Fibroblast of the aortic adventitia (primary cell): ENCODE results near the gene GALR1. TPM values are rescaled to one million over a fixed set of nuclear protein-coding genes. Genes with fewer than 3 reads are reported as not detected.
A peak's percentile ranks its signal among the peaks of the same experiment; 100 is the strongest.

Experiments
- DNase-seq: peaks from one replicate; pipeline ENCODE4 v3.0.0-alpha.2; 2010; ENCODE audit warnings: low read depth
- H3K4me3 ChIP-seq: 2 replicates; pipeline ENCODE4 v1.5.1; 2011; ENCODE audit warnings: low read depth, mild to moderate bottlenecking, control low read depth, low read length, moderate library complexity
- total RNA-seq: library from RNA; depleted of rRNA; stranded (reverse); fragments of >200 nt; gene quantifications from 2 replicates; pipeline ENCODE4 v1.2.3, GENCODE V29; 2012; ENCODE audit warnings: low replicate concordance
- TF ChIP-seq, protein P1 (sequence below): IDR thresholded peaks from 2 replicates; pipeline ENCODE4 v1.5.1; 2011; ENCODE audit warnings: mild to moderate bottlenecking, low read length, control low read depth, inconsistent platforms; ENCODE audit not compliant: insufficient read depth

Gene GALR1, protein sequence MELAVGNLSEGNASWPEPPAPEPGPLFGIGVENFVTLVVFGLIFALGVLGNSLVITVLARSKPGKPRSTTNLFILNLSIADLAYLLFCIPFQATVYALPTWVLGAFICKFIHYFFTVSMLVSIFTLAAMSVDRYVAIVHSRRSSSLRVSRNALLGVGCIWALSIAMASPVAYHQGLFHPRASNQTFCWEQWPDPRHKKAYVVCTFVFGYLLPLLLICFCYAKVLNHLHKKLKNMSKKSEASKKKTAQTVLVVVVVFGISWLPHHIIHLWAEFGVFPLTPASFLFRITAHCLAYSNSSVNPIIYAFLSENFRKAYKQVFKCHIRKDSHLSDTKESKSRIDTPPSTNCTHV
- under 0.01 TPM in 1 of 2 replicates, not detected in the other for total RNA-seq

DNA sequence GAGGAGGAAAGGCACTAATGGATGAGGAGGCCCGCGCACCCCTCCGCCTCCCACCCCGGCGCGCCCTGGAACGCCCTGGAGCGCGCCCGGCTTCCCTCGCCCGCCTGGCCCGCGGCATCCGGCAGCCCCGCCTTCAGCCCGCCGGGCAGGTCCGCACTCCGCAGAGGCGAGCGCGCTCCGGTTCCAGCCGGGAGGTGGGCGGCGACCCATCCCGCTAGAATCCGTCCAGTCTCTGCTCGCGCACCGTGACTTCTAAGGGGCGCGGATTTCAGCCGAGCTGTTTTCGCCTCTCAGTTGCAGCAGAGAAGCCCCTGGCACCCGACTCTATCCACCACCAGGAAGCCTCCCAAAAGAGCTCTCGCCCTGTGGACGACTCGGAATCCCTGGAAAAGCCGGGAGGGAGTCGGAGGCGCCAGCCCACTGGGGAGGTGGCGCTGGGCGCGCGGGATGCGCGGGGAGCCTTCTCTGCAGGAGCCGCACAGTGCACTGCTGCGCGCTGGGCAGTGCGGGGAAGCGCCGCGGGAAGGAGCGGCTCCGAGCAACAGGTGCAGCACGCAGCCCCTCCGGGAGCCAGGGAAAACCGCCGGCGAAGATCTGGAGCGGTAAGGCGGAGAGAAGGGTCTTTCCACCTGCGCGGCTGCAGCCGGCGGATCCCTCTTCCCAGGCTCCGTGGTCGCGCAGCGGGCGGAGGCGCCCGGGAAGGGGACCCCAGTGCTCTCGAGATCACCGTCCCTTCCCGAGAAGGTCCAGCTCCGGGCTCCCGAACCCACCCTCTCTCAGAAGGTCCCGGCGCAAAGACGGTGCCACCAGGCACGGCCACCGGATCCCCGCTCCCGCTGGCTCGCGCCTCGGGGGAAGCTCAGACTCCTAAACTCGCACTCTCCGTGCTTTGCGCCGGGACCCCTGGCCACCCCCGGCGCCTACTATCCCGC, at the start of gene GALR1:
Gene GALR1, plus strand, starts transcription at position 280 of the 932 bp plus-strand sequence. CDS start 701 bp downstream, outside the sequence.
- TF ChIP-seq, protein P1, sequence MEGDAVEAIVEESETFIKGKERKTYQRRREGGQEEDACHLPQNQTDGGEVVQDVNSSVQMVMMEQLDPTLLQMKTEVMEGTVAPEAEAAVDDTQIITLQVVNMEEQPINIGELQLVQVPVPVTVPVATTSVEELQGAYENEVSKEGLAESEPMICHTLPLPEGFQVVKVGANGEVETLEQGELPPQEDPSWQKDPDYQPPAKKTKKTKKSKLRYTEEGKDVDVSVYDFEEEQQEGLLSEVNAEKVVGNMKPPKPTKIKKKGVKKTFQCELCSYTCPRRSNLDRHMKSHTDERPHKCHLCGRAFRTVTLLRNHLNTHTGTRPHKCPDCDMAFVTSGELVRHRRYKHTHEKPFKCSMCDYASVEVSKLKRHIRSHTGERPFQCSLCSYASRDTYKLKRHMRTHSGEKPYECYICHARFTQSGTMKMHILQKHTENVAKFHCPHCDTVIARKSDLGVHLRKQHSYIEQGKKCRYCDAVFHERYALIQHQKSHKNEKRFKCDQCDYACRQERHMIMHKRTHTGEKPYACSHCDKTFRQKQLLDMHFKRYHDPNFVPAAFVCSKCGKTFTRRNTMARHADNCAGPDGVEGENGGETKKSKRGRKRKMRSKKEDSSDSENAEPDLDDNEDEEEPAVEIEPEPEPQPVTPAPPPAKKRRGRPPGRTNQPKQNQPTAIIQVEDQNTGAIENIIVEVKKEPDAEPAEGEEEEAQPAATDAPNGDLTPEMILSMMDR = no peak
- peak within 1 kb of the TSS; percentile 57 for H3K4me3 ChIP-seq
- peak; percentile 4 for DNase-seq

DNA sequence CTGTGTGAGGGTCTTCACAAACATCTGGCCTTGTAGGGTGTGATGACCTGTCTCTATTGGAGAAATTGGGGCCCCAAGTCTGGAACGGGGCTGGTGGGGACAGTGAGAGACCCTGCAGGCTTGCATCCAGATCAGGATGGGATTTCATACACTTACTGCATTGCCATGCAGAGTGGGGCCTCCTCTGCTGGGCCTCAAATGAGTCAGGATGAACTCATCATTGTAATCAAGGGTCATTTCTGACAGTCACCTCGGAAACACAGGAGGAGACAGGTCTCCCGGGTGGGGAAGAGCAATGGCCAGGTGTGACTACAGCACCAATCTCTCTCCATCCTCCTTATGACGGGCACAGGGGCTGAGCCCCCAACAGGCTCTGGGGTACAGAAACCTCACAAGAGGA, 48.1 kb upstream of the GALR1 start:
- H3K4me3 ChIP-seq = no peak overlapping the region
- no peak for DNase-seq
- TF ChIP-seq, protein P1 = no peak

DNA sequence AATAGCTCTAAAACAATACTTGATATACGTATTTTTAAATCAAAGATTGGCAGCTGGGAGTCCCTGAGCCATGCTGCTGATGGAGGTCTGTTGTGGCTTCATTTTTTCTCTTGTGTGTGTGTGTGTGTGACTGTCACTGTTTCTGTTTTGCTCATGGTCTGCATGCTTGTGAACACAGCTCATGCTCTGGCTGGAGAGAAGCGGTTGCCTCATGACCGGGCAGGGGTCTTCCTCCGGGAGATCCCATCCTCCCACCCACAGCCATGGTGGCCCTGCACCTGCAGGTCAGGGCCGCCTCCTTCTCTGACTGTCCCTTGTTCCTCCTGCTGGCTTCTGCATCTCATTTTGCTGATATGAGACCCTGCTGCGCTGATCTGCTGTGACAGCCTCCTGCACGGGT, 47.3 kb upstream of the GALR1 start:
- TF ChIP-seq, protein P1 = no peak
- no peak overlapping the region for H3K4me3 ChIP-seq
- no peak for DNase-seq

DNA sequence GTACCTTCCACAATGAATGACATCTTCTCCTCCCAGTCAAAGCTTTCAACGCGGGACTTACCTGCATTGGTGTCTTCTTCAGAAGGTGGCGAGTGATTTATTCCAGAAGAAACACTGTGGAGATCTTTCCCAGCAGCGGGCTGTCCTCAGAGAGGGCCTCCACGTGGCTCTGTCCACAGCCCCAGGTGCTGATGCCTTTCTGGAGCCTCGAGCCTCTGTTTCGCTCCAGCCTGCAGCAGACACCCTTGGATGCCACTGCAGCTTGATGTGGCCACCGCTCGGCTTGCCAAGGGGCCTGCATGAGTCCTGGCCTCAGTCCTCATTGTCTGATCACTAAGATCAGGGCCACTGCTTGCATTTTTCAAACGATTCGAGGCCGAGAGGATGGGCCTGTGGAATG, 46.6 kb upstream of the GALR1 start:
- TF ChIP-seq, protein P1 = no peak
- no peak overlapping the region for H3K4me3 ChIP-seq
- no peak for DNase-seq

DNA sequence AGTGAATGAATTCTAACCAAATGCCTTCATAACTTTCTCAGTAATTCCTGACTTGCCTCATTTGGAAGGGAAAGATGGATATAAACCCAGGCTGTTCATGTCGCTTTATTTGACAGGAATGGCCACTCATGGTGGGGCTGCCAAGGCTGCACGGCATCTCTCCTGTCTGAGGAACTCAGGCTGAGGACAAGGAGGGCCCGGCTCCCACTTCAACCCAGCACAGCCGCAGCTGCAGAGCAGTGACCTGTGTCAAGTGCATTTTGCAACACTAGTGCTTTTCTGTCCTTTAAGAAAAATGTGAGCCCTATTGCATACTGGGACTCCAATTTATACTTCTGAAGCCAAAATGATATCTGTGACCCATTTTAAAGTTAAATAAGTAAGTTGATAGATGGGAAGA, 45.8 kb upstream of the GALR1 start:
- H3K4me3 ChIP-seq = no peak overlapping the region

DNA sequence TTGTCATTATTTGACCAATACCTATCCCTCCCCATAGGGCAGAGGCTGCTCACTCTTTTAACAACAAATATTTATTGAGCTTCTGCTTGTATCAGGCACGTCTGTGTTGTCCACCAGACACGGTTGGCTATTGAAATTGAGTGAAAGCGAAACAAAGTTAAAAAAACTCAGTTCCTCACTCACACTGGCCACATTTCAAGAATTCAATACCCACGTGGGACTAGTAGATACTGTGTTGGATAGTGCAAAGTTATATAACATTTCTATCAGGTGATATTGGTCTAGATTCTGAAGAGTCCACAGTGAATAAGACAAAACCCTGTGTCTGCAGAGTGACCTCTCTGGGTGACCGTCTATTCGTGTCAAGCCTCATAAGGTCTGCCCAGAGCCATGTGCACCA, 43.9 kb upstream of the GALR1 start:
- TF ChIP-seq, protein P1 = no peak
- no peak for DNase-seq
- no peak overlapping the region for H3K4me3 ChIP-seq

More for the DNA sequence above, 45.8 kb upstream of the GALR1 start:
- TF ChIP-seq, protein P1 = no peak
- no peak for DNase-seq
